Fibroblast of mammary gland (primary cell): ENCODE data around the gene WIZ.

Experiments
- DNase-seq: peaks from one replicate; pipeline ENCODE4 v3.0.0-alpha.2; 2010; ENCODE audit warnings: low read depth
- H3K4me3 ChIP-seq: 2 replicates; pipeline ENCODE4 v1.5.1; 2011; ENCODE audit warnings: low read depth, mild to moderate bottlenecking, low read length, moderate library complexity; ENCODE audit not compliant: control insufficient read depth
- CTCF ChIP-seq: conservative IDR thresholded peaks from 2 replicates; pipeline ENCODE4 v1.5.1; 2011; ENCODE audit warnings: low read depth, low read length, inconsistent platforms; ENCODE audit not compliant: control insufficient read depth, insufficient read depth

WIZ gene

GRCh38 chr19:15401397-15401710 is 48.4 kb downstream of the WIZ start:
- no peak for TF ChIP-seq CTCF
- H3K4me3 ChIP-seq = no peak overlapping the region

GRCh38 chr19:15400521-15401396 is 49.0 kb downstream of the WIZ start:
- no peak for TF ChIP-seq CTCF
- H3K4me3 ChIP-seq = no peak overlapping the region
- DNase-seq = no peak

More at GRCh38 chr19:15401397-15401710, 48.4 kb downstream of the WIZ start:
- DNase-seq = no peak

- no peak for TF ChIP-seq CTCF
- H3K4me3 ChIP-seq = no peak overlapping the region
- no peak for DNase-seq
Measured at GRCh38 chr19:15399635-15400034, 50.1 kb downstream of the WIZ start.

GRCh38 chr19:15399234-15399515 is 50.6 kb downstream of the WIZ start:
- DNase-seq = no peak
- no peak overlapping the region for H3K4me3 ChIP-seq
- TF ChIP-seq CTCF = no peak

GRCh38 chr19:15398501-15399233 is 51.1 kb downstream of the WIZ start:
- TF ChIP-seq CTCF = no peak
- no peak for DNase-seq
- no peak overlapping the region for H3K4me3 ChIP-seq

GRCh38 chr19:15397782-15398181 is 52.0 kb downstream of the WIZ start:
- DNase-seq = no peak
- no peak for TF ChIP-seq CTCF
- H3K4me3 ChIP-seq = no peak overlapping the region
